ENCODE measurements around the gene STUB1. TPM values are rescaled to one million over a fixed set of nuclear protein-coding genes. Genes with fewer than 3 reads are reported as not detected.

Gene STUB1
- total RNA-seq, 4 donors from 2014 or later: 152 to 213 (median 186) TPM

- Histone ChIP-seq H3K36me3 (no peaks in the 10 kb centered on the region), H3K9me3 (no peaks in the 10 kb centered on the region), H3K4me1 (peaks cover 0 to 54% (median 38%) of the 10 kb centered on the region in 4 donors), H3K27ac (no peak overlapping the region), H3K4me3 (no peak overlapping the region), H3K27me3 (peaks cover 0 to 14% of the 10 kb centered on the region in 2 donors)
- TF ChIP-seq EP300 (IDR thresholded peaks at IDR 0.05): no peak
- TF ChIP-seq CTCF (IDR thresholded peaks at IDR 0.05): no peak
- TF ChIP-seq POLR2A (IDR thresholded peaks at IDR 0.05): no peak
- 84 to 94% methylated on average over 9 to 18 of the region's 24 CpGs for WGBS, 2 donors
- DNase-seq (ENCODE audit: low spot score in 2 of 2): no peak
Observed at GRCh38 chr16:722835-723633, 42.8 kb downstream of the STUB1 start.

GRCh38 chr16:723695-724094 is 43.5 kb downstream of the STUB1 start:
- WGBS, 2 donors: 72 to 77% methylated on average over 4 to 7 of the region's 9 CpGs
- Histone ChIP-seq H3K4me1 (peaks cover 0 to 54% (median 39%) of the 10 kb centered on the region in 4 donors), H3K4me3 (no peak overlapping the region), H3K36me3 (no peaks in the 10 kb centered on the region), H3K27me3 (peaks cover 0 to 14% of the 10 kb centered on the region in 2 donors), H3K9me3 (no peaks in the 10 kb centered on the region), H3K27ac (no peak overlapping the region)
- no peak for DNase-seq (ENCODE audit: low spot score in 2 of 2)
- no peak for TF ChIP-seq POLR2A (IDR thresholded peaks at IDR 0.05)

GRCh38 chr16:724188-725040 is 44.2 kb downstream of the STUB1 start:
- 24 to 51% methylated on average over 7 to 21 of the region's 29 CpGs for WGBS, 2 donors
- H3K27me3 ChIP-seq: peaks cover 0 to 14% of the 10 kb centered on the region in 2 donors

GRCh38 chr16:725041-725376 is 44.8 kb downstream of the STUB1 start:
- Histone ChIP-seq H3K4me3 (no peak overlapping the region), H3K27ac (no peak overlapping the region), H3K27me3 (peaks cover 0 to 14% of the 10 kb centered on the region in 2 donors), H3K4me1 (peaks cover 0 to 49% (median 34%) of the 10 kb centered on the region in 4 donors), H3K9me3 (no peaks in the 10 kb centered on the region), H3K36me3 (peaks cover 0 to 4% (median 0%) of the 10 kb centered on the region in 3 donors)
- 71 to 84% methylated on average over 5 to 6 of the region's 7 CpGs for WGBS, 2 donors
- no peak for DNase-seq (ENCODE audit: low spot score in 2 of 2)
- no peak for TF ChIP-seq POLR2A (IDR thresholded peaks at IDR 0.05)
- TF ChIP-seq EP300 (IDR thresholded peaks at IDR 0.05): no peak
- TF ChIP-seq CTCF (IDR thresholded peaks at IDR 0.05): no peak

More at GRCh38 chr16:724188-725040, 44.2 kb downstream of the STUB1 start:
- Histone ChIP-seq H3K4me1 (peaks cover 0 to 54% (median 39%) of the 10 kb centered on the region in 4 donors), H3K36me3 (no peaks in the 10 kb centered on the region), H3K9me3 (no peaks in the 10 kb centered on the region), H3K27ac (no peak overlapping the region), H3K4me3 (no peak overlapping the region)
- no peak for DNase-seq (ENCODE audit: low spot score in 2 of 2)
- TF ChIP-seq POLR2A (IDR thresholded peaks at IDR 0.05) (no peak), CTCF (IDR thresholded peaks at IDR 0.05) (no peak), EP300 (IDR thresholded peaks at IDR 0.05) (no peak)

GRCh38 chr16:725463-726187 is 45.4 kb downstream of the STUB1 start:
- TF ChIP-seq EP300 (IDR thresholded peaks at IDR 0.05): no peak
- Histone ChIP-seq H3K4me1 (peaks cover 0 to 43% (median 29%) of the 10 kb centered on the region in 4 donors), H3K9me3 (no peaks in the 10 kb centered on the region), H3K4me3 (no peak overlapping the region), H3K27ac (peak overlapping the region in 1 of 4 donors; percentile 57), H3K36me3 (peaks cover 0 to 10% (median 0%) of the 10 kb centered on the region in 3 donors), H3K27me3 (peaks cover 0 to 14% of the 10 kb centered on the region in 2 donors)
- WGBS, 2 donors: 74 to 81% methylated on average over 15 to 19 of the region's 23 CpGs
- DNase-seq (ENCODE audit: low spot score in 2 of 2): no peak

Data from tibial nerve (tissue), 4 donors.